GM18517 (cell line): Measurements from ENCODE around the gene ERGIC1.
"Not testable (repeated sequence)": the region's sequence is repeated elsewhere in the genome, so short reads cannot be mapped to it uniquely, and the experiment has no call there.

Experiments used
- ATAC-seq: cut with Tn5 transposase; IDR thresholded peaks from one replicate; pipeline ENCODE4 v1.9.1; 2021; ENCODE audit warnings: mild to moderate bottlenecking, moderate library complexity; ENCODE audit not compliant: unreplicated experiment

Gene ERGIC1

GRCh38 chr5:172862165-172862801 lies 28.2 kb downstream of the ERGIC1 start:
- ATAC-seq, result no peak

DNA sequence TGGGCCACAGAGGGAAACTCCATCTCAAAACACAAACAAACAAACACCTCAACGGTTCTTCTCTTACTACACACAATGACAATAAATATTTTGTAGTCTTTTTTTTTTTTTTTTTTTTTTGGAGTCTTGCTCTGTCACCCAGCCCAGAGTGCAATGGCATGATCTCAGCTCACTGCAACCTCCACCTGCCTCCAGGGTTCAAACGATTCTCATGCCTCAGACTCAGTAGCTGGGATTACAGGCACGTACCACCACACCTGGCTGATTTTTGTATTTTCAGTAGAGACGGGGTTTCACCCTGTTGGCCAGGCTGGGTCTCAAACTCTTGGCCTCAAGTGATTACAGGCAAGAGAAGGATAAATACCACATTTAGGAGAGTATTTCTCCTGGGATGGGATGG lies 30.1 kb downstream of the ERGIC1 start:
- ATAC-seq, result not testable (repeated sequence)

- no peak for ATAC-seq
Measured at GRCh38 chr5:172864747-172865146, 30.7 kb downstream of the ERGIC1 start.

DNA sequence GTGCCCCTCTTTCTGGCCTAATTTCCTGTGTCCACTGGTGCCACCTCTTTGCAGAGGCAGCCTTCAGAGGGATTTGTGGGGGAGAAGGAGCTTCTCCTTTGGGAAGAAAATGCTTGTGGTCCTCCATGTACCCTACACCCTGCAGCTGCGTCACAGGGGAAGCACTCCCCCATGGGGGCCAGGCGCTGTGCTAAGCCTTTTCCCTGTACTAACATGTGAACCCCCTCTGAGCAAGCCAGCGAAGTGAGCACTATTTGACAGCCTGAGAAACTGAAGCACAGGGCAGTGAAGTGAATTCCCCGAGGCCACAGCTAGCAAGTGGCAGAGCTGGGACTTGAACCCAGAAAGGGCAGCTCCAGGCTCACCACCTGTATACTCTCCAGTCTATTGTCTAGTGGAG lies 32.3 kb downstream of the ERGIC1 start:
- ATAC-seq, result no peak

GRCh38 chr5:172866802-172867748 lies 33.0 kb downstream of the ERGIC1 start:
- no peak for ATAC-seq

DNA sequence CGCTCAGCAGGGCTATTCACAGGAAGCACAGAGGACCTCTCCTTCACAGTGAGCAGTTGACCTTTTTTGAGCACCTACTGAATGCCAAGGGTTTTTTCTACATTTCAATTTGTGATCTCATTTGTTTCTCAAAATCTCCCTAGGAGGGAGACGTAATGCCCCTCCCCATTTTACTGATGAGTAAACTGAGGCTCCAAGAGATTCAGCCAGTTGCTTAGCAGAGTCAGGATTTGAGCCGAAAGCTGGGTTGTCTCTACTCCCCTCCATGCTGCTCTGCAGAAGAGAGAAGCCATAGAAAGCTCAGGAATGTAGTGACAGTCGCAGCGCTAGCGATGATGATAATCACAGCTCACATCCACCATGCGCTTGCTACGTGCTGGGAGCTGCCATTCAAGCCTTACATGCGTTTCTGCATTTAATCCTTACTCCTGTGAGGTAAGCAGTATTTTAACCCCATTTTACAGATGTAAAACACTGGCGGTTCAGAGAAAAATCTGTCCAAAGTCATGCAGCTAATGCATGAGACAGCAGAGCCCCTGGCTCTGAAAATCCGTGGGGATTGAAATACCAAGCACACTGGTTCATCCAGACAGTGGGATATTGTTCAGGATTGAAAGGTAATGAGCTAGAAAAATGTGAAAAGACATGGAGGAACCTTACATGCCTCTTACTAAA lies 33.8 kb downstream of the ERGIC1 start:
- no peak for ATAC-seq

- no peak for ATAC-seq
Measured at GRCh38 chr5:172868436-172868923, 34.4 kb downstream of the ERGIC1 start.

- no peak for ATAC-seq
Measured at GRCh38 chr5:172868924-172869591, 35.0 kb downstream of the ERGIC1 start.

GRCh38 chr5:172869691-172870090 lies 35.6 kb downstream of the ERGIC1 start:
- no peak for ATAC-seq

- ATAC-seq, result no peak
Measured at GRCh38 chr5:172870291-172870714, 36.3 kb downstream of the ERGIC1 start.

DNA sequence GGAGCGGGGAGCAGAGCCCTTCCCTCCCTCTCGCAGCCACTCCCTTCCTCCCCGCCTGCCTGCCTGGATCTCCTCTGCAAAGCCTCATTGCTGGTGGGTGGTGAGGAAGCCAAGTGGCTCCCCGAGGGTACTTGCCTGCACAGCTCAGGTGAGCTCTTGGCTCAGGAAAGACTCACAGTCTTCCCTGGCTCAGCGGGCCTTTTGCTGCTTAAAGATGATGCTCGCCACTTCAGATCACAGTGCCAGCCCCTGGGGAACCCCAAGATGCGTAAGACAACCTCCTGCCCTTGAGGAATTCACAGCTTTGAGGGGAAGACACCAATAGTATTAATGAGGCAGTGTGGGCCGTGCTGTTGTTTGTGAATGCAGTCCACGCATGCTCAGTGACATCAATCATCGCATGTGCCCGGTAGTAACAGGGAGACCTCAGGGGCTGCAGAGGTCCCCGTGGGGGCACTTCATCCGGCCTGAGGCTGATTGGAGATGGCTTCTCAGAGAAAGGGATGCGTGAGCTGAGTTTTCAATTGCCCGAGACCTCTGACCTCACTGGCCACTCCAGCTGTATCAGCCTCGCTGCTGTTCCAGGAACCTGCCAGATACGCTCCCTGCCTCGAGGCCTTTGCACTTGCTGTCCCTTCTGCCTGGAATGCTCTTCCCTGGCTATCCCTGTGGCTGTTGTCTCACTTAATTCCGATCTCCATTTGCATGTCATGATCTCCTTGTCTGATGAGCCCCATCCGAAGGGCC lies 36.8 kb downstream of the ERGIC1 start:
- no peak for ATAC-seq

GRCh38 chr5:172871536-172871935 lies 37.5 kb downstream of the ERGIC1 start:
- ATAC-seq, result no peak

DNA sequence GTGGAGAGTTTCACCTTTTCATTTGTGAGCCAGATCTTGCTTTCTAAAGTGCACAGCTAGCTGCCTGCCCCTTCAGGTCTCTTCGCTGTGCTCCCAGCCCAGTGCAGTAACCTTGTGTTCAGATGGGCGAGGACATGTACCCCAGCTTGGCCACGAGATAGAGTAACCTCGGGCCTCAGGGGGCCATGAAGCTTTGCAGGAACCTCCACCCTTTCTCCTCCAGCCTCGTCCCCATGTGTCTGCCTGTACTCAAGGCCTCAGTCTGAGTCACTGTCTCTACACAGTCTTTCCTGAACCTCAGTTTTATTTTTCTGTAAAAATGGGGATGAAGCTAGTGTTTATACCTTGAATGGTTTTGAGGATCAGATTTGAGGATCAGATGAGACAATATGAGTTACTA lies 37.9 kb downstream of the ERGIC1 start:
- no peak for ATAC-seq

- no peak for ATAC-seq
Measured at GRCh38 chr5:172872997-172873491, 39.0 kb downstream of the ERGIC1 start.

- no peak for ATAC-seq
Measured at GRCh38 chr5:172873513-172873912, 39.5 kb downstream of the ERGIC1 start.

DNA sequence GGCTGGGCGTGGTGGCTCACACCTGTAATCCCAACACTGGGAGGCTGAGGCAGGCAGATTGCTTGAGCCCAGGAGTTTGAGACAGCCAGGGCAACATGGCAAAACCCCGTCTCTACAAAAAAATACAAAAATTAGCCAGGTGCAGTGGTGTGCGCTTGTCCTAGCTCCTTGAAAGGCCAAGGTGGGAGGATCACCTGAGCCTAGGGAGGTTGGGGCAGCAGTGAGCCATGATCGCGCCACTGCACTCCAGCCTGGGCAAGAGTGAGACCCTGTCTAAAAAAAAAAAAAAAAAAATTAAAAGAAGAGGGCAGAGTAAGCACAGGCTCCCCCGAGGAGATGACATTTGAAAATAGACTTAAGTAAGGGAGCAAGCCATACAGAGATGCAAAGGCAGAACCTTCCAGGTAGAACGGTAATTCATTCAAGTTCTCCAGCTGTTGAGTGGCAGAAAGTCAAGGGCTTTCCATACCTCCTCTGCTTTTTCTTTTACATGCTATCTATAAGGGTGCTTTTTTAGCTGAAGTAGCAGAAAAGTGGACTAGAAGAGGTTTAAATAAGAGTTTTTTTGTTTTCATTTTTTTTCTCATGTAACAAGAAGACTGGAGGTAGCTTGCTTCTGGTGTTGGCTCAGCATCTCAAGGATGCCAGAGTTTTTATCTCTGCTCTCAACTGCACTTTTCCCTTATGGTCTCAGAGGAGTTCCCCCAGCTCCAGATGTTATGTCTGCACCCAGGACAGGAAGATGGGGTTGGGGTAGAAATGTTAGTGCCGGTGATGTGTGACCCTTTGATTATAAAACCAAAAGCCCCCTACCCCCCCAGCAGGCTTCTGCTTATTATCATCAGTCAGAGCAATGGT lies 40.8 kb downstream of the ERGIC1 start:
- ATAC-seq, result no peak

DNA sequence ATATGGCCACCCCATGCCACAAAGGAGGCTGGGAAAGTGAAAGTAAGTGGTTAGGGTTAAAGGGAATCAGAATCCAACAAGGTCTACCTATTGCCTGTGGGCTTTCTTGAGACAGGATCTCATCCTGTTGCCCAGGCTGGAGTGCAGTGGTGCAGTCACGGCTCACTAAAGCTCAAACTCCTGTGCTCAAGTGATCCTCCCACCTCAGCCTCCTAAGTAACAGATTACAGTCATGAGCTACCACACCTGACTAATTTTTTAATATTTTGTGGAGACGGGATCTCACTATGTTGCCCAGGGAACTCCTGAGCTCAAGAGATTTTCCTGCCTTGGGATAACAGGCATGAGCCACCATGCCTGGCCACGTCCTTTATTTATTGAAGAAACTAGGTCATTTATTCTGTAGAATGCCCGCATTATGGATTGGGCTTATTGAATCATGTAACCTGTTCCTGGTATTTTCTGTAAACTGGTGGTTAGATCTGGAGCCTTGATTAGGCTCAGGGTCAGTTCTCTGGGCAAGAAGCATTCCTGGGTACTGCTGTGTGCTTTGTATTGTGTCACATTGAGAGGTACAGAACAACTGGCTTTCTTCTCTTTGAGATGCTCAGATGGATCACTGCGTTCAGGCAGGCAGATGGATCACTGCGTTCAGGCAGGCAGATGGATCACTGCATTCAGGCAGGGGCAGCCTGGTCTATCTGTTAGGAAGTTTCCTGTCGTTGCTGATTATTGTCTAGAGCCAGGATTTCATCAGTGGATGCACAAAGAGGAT lies 41.6 kb downstream of the ERGIC1 start:
- ATAC-seq, result no peak

GRCh38 chr5:172876578-172876977 lies 42.5 kb downstream of the ERGIC1 start:
- ATAC-seq, result no peak
